Epithelial cell of esophagus (primary cell): ENCODE results near the gene AGBL1.

Experiments
- DNase-seq: peaks from one replicate; pipeline ENCODE4 v3.0.0; 2010; ENCODE audit warnings: low read depth
- H3K4me3 ChIP-seq: 2 replicates; pipeline ENCODE4 v1.5.1; 2011; ENCODE audit warnings: mild to moderate bottlenecking, low read length, control low read depth
- CTCF ChIP-seq: IDR thresholded peaks from 2 replicates; pipeline ENCODE4 v1.5.1; 2011; ENCODE audit warnings: low read depth, mild to moderate bottlenecking, low read length, control low read depth, inconsistent platforms; ENCODE audit not compliant: insufficient read depth; ENCODE audit errors: missing control alignments

Gene AGBL1

GRCh38 chr15:86677278-86677677 lies 597.6 kb downstream of the AGBL1 start:
- no peak for TF ChIP-seq CTCF
- no peak overlapping the region for H3K4me3 ChIP-seq
- no peak for DNase-seq

GRCh38 chr15:86685263-86685662 lies 605.6 kb downstream of the AGBL1 start:
- TF ChIP-seq CTCF = no peak
- no peak overlapping the region for H3K4me3 ChIP-seq
- DNase-seq = no peak

GRCh38 chr15:86689006-86689405 lies 609.3 kb downstream of the AGBL1 start:
- no peak overlapping the region for H3K4me3 ChIP-seq
- TF ChIP-seq CTCF = no peak
- no peak for DNase-seq

GRCh38 chr15:86690566-86690965 lies 610.9 kb downstream of the AGBL1 start:
- TF ChIP-seq CTCF = no peak
- DNase-seq = peak; percentile 50
- no peak overlapping the region for H3K4me3 ChIP-seq

GRCh38 chr15:86691091-86691663 lies 611.5 kb downstream of the AGBL1 start:
- DNase-seq = no peak
- peak; percentile 10 for TF ChIP-seq CTCF
- no peak overlapping the region for H3K4me3 ChIP-seq

- DNase-seq = no peak
- TF ChIP-seq CTCF = no peak
- H3K4me3 ChIP-seq = no peak overlapping the region
Measured at GRCh38 chr15:86700864-86701610, 621.4 kb downstream of the AGBL1 start.

- no peak for DNase-seq
- no peak overlapping the region for H3K4me3 ChIP-seq
Measured at GRCh38 chr15:86701611-86701963, 621.9 kb downstream of the AGBL1 start.

More at GRCh38 chr15:86701611-86701963, 621.9 kb downstream of the AGBL1 start:
- TF ChIP-seq CTCF = no peak
